IMR-90 (cell line): ENCODE results near the gene EHD4. TPM values are rescaled to one million over a fixed set of nuclear protein-coding genes. Genes with fewer than 3 reads are reported as not detected.

Source experiments
- ATAC-seq: fragments of 200-7000 bp; cut with Tn5 transposase; 2 replicates; pipeline ENCODE4 v1.9.1; 2020; ENCODE audit warnings: low read depth, mild to moderate bottlenecking, moderate library complexity
- BruUV-seq: library from RNA; stranded (reverse); fragments of 400-500 nt; replicated peaks from 2 replicates; lab custom pipeline; 2021; lab: Mats Ljungman, UMichigan
- CTCF ChIA-PET: fragments of 300-600 bp; formaldehyde crosslinking; extraction: SDS; loops from one replicate; lab custom pipeline; 2021; ENCODE audit warnings: antibody characterized with exemption; lab: Yijun Ruan, JAX
- POLR2A ChIA-PET: fragments of 300-600 bp; sonication (Branson Sonifier 250); formaldehyde crosslinking; loops from one replicate; lab custom pipeline; 2022; ENCODE audit warnings: antibody characterized with exemption; ENCODE audit not compliant: unreplicated experiment; lab: Charles Lee
- DNase-seq: peaks from one replicate; pipeline ENCODE4 v3.0.0; 2013
- H2AFZ ChIP-seq: replicated peaks from 2 replicates; pipeline ENCODE3; 2013; ENCODE audit warnings: low read length, mild to moderate bottlenecking; ENCODE audit not compliant: poor library complexity
- H2AK5ac ChIP-seq: 2 replicates; pipeline ENCODE4 v1.6.1; 2013; ENCODE audit warnings: low read depth, low read length, inconsistent platforms
- H2AK9ac ChIP-seq: replicated peaks from 2 replicates; pipeline ENCODE3; 2013; ENCODE audit warnings: mild to moderate bottlenecking, low read depth, low read length, moderate library complexity; ENCODE audit not compliant: poor library complexity
- H2BK120ac ChIP-seq: 2 replicates; pipeline ENCODE4 v1.6.1; 2013; ENCODE audit warnings: low read depth, low read length, inconsistent platforms
- H2BK15ac ChIP-seq: 3 replicates; pipeline ENCODE4 v1.6.1; 2013; ENCODE audit warnings: low read depth, low read length, inconsistent platforms
- H2BK20ac ChIP-seq: 2 replicates; pipeline ENCODE4 v1.6.1; 2013; ENCODE audit warnings: low read depth, mild to moderate bottlenecking, inconsistent platforms, low read length, moderate library complexity
- H2BK5ac ChIP-seq: 2 replicates; pipeline ENCODE4 v1.6.1; 2013; ENCODE audit warnings: mild to moderate bottlenecking, low read depth, low read length, inconsistent platforms; ENCODE audit not compliant: poor library complexity, severe bottlenecking
- H3K14ac ChIP-seq: replicated peaks from 2 replicates; pipeline ENCODE4 v1.6.1; 2013; ENCODE audit warnings: low read depth, low read length, inconsistent platforms
- H3K18ac ChIP-seq: 2 replicates; pipeline ENCODE4 v1.6.1; 2013; ENCODE audit warnings: low read depth, low read length, control low read depth
- H3K23ac ChIP-seq: 2 replicates; pipeline ENCODE4 v1.6.1; 2013; ENCODE audit warnings: low read depth, low read length, inconsistent platforms
- H3K27ac ChIP-seq: 2 replicates; pipeline ENCODE4 v1.5.1; 2013; ENCODE audit warnings: mild to moderate bottlenecking, control low read depth, low read length; ENCODE audit not compliant: insufficient read depth
- H3K27me3 ChIP-seq: 2 replicates; pipeline ENCODE4 v1.6.1; 2013; ENCODE audit warnings: low read length; ENCODE audit not compliant: control insufficient read depth, insufficient read depth
- H3K36me3 ChIP-seq: 2 replicates; pipeline ENCODE4 v1.6.1; 2013; ENCODE audit warnings: low read length, mixed read lengths; ENCODE audit not compliant: control insufficient read depth, insufficient read depth
- H3K4ac ChIP-seq: 2 replicates; pipeline ENCODE4 v1.6.1; 2013; ENCODE audit warnings: low read depth, low read length, inconsistent platforms
- H3K4me1 ChIP-seq: 2 replicates; pipeline ENCODE4 v1.6.1; 2013; ENCODE audit warnings: low read length, mixed read lengths; ENCODE audit not compliant: control insufficient read depth, insufficient read depth
- H3K4me2 ChIP-seq: 2 replicates; pipeline ENCODE4 v1.6.1; 2013; ENCODE audit warnings: low read depth, mild to moderate bottlenecking, control low read depth, low read length, moderate library complexity
- H3K4me3 ChIP-seq: 2 replicates; pipeline ENCODE4 v1.5.1; 2013; ENCODE audit warnings: low read depth, mild to moderate bottlenecking, control low read depth, low read length, moderate library complexity; ENCODE audit not compliant: insufficient read depth
- H3K56ac ChIP-seq: 2 replicates; pipeline ENCODE4 v1.6.1; 2013; ENCODE audit warnings: low read length, inconsistent platforms; ENCODE audit not compliant: insufficient read depth; ENCODE audit errors: extremely low read depth
- H3K79me1 ChIP-seq, 2 experiments: 2 replicates each; pipeline ENCODE4 v1.6.1; 2013; ENCODE audit warnings: low read length in 2 of 2, inconsistent platforms in 1 of 2, low read depth in 1 of 2
- H3K9ac ChIP-seq: 2 replicates; pipeline ENCODE4 v1.6.1; 2013; ENCODE audit warnings: low read depth, low read length, control low read depth
- H3K9me1 ChIP-seq: 2 replicates; pipeline ENCODE4 v1.6.1; 2013; ENCODE audit warnings: low read length, inconsistent platforms; ENCODE audit not compliant: insufficient read depth
- H3K9me3 ChIP-seq: 2 replicates; pipeline ENCODE4 v1.6.1; 2013; ENCODE audit warnings: low read length; ENCODE audit not compliant: control insufficient read depth, insufficient read depth
- H4K20me1 ChIP-seq: 2 replicates; pipeline ENCODE4 v1.6.1; 2013; ENCODE audit warnings: low read length, inconsistent platforms; ENCODE audit not compliant: insufficient read depth
- H4K5ac ChIP-seq: 2 replicates; pipeline ENCODE4 v1.6.1; 2013; ENCODE audit warnings: mild to moderate bottlenecking, low read depth, low read length, control low read depth
- H4K8ac ChIP-seq, 2 experiments: 2 replicates each; pipeline ENCODE4 v1.6.1; 2013; ENCODE audit warnings: low read depth in 2 of 2, low read length in 2 of 2, control low read depth in 1 of 2, inconsistent platforms in 1 of 2
- H4K91ac ChIP-seq: 2 replicates; pipeline ENCODE4 v1.6.1; 2013; ENCODE audit warnings: low read depth, low read length, inconsistent platforms; ENCODE audit not compliant: insufficient read depth
- BHLHE40 ChIP-seq: fragments of 150-350 bp; IDR thresholded peaks from 2 replicates; pipeline ENCODE4 v1.6.1; 2016; ENCODE audit warnings: mild to moderate bottlenecking, low read depth, low read length
- CEBPB ChIP-seq: IDR thresholded peaks from 2 replicates; pipeline ENCODE4 v1.6.1; 2012; ENCODE audit warnings: low read depth, low read length, improper control_type of control experiment
- CHD1 ChIP-seq: IDR thresholded peaks from 2 replicates; pipeline ENCODE4 v1.6.1; 2012; ENCODE audit warnings: low read depth, low read length, improper control_type of control experiment
- CTCF ChIP-seq: conservative IDR thresholded peaks from 2 replicates; pipeline ENCODE4 v1.5.1; 2012; ENCODE audit warnings: mild to moderate bottlenecking, low read depth, low read length, improper control_type of control experiment
- ELK1 ChIP-seq: fragments of 150-350 bp; IDR thresholded peaks from 2 replicates; pipeline ENCODE4 v1.6.1; 2016; ENCODE audit warnings: low read depth, mild to moderate bottlenecking, low read length, moderate library complexity, borderline replicate concordance
- MAFK ChIP-seq: IDR thresholded peaks from 2 replicates; pipeline ENCODE4 v1.6.1; 2012; ENCODE audit warnings: low read depth, low read length, improper control_type of control experiment
- MAZ ChIP-seq: IDR thresholded peaks from 2 replicates; pipeline ENCODE4 v1.6.1; 2012; ENCODE audit warnings: low read depth, mild to moderate bottlenecking, low read length, improper control_type of control experiment, moderate library complexity, borderline replicate concordance
- MXI1 ChIP-seq: IDR thresholded peaks from 2 replicates; pipeline ENCODE4 v1.6.1; 2012; ENCODE audit warnings: low read depth, mild to moderate bottlenecking, low read length, moderate library complexity, borderline replicate concordance
- NFE2L2 ChIP-seq: fragments of 150-350 bp; IDR thresholded peaks from 2 replicates; pipeline ENCODE4 v1.6.1; 2016; ENCODE audit warnings: low read depth, mild to moderate bottlenecking, low read length
- RAD21 ChIP-seq: IDR thresholded peaks from 2 replicates; pipeline ENCODE4 v1.6.1; 2012; ENCODE audit warnings: low read length, improper control_type of control experiment
- RCOR1 ChIP-seq: IDR thresholded peaks from 2 replicates; pipeline ENCODE4 v1.6.1; 2012; ENCODE audit warnings: mild to moderate bottlenecking, low read length, improper control_type of control experiment; ENCODE audit not compliant: insufficient replicate concordance
- RFX5 ChIP-seq: IDR thresholded peaks from 2 replicates; pipeline ENCODE4 v1.8.0; 2012; ENCODE audit warnings: low read depth, mild to moderate bottlenecking, low read length, moderate library complexity
- USF2 ChIP-seq: fragments of 150-350 bp; IDR thresholded peaks from 2 replicates; pipeline ENCODE4 v1.6.1; 2017; ENCODE audit warnings: mild to moderate bottlenecking, antibody characterized with exemption, low read length, low read depth
- WGBS, 2 experiments: methylation state at CpG; one replicate each; pipeline versions ENCODE4 v1.1.5 to v1.1.7; 2013; ENCODE audit warnings: missing lambda C conversion rate in 2 of 2; ENCODE audit not compliant: insufficient read length in 1 of 2; ENCODE audit errors: extremely low coverage in 2 of 2; 5-methylcytosine and 5-hydroxymethylcytosine counted together
- dilution Hi-C: fragments of 300-500 bp; cut with HindIII; formaldehyde crosslinking; loops from one replicate; pipeline ENCODE4 v1.14.3; 2018; ENCODE audit warnings: low sequenced_read_pairs; ENCODE audit not compliant: unreplicated experiment
- in situ Hi-C: fragments of 300-500 bp; cut with MboI; formaldehyde crosslinking; loops from 3 replicates; pipeline ENCODE4 v1.14.3; 2019; ENCODE audit warnings: low sequenced_read_pairs, inconsistent platforms, mixed read lengths
- intact Hi-C: fragments of 100-400 bp; cut with micrococcal nuclease; formaldehyde crosslinking; loops from 2 replicates; pipeline ENCODE4 v1.10.0; 2022
- polyA plus RNA-seq, 3 experiments: library from polyadenylated mRNA; depleted of rRNA; stranded (reverse); fragments of >200 nt; gene quantifications; 2 replicates each; pipeline ENCODE4 v1.2.3, GENCODE V29; 2012; ENCODE audit warnings: low replicate concordance in 1 of 3
- total RNA-seq: library from RNA; depleted of rRNA; stranded (reverse); fragments of >200 nt; gene quantifications from 2 replicates; pipeline ENCODE4 v1.2.3, GENCODE V29; 2012

Gene EHD4
- total and polyA plus RNA-seq, 2 of the 4 experiments (the other 2 are of a cell fraction) = 21.0 to 29.0 TPM

GRCh38 chr15:41894791-41895463, 77.4 kb downstream of the EHD4 start:
- H3K27ac ChIP-seq = no peak overlapping the region
- 0 out of 2 replicates have a peak overlapping the region, but pooled peaks have one; percentile 41 for H3K4me2 ChIP-seq
- peak overlapping the region; percentile 7 for H2AK5ac ChIP-seq
- 0 out of 2 replicates have a peak overlapping the region, but pooled peaks have one; percentile 4 for H4K91ac ChIP-seq
- H4K8ac ChIP-seq = peak overlapping the region in 1 of 2 experiments; percentile 45; a peak in 1 of 4 replicates
- POLR2A ChIA-PET = no interaction called here
- intact Hi-C loops (no loop called here), in situ Hi-C loops (no loop called here), dilution Hi-C loops (no loop called here)
- no peak overlapping the region for H2BK120ac ChIP-seq
- H2BK15ac ChIP-seq = no peak overlapping the region
- H2BK20ac ChIP-seq = no peak overlapping the region
- H3K27me3 ChIP-seq = peaks cover 4% of the 10 kb centered on the region; the same call in 1 of the 2 replicates
- no peak overlapping the region for H3K18ac ChIP-seq
- H2AK9ac ChIP-seq = peak overlapping the region; percentile 91
- WGBS, 2 experiments = 34% methylated on average over 16 of the region's 24 CpGs; no CpG with 5 or more reads in 1 of the 2 experiments
- no peak overlapping the region for H3K4me3 ChIP-seq
- H3K4ac ChIP-seq = peak overlapping the region; percentile 29
- H3K23ac ChIP-seq = no peak overlapping the region
- DNase-seq = peak; percentile 78
- peak; percentile 92 for ATAC-seq
- CTCF ChIA-PET = interaction anchor here (0.6 to 1.3 kb wide), 3 partner anchors 10 to 459 kb away, joined by 3 to 5 read pairs (median 4); no protein-coding TSS in a partner anchor
- peak overlapping the region; percentile 75 for H2AFZ ChIP-seq
- peaks cover 6% of the 10 kb centered on the region; the same call in 1 of the 2 replicates for H3K4me1 ChIP-seq
- BruUV-seq = no TSS peak
- H3K36me3 ChIP-seq = peaks cover 5% of the 10 kb centered on the region; the same call in 1 of the 2 replicates
- peaks cover 6% of the 10 kb centered on the region; the same call in 1 of the 2 replicates for H3K9me1 ChIP-seq
- no peak overlapping the region for H4K5ac ChIP-seq
- H3K14ac ChIP-seq = peak overlapping the region; percentile 61; the same call in 1 of the 2 replicates
- H3K9me3 ChIP-seq = no peaks in the 10 kb centered on the region
- no peak overlapping the region for H3K9ac ChIP-seq
- no peak overlapping the region for H3K56ac ChIP-seq
- no peaks in the 10 kb centered on the region for H4K20me1 ChIP-seq
- H2BK5ac ChIP-seq = no peak overlapping the region
- H3K79me1 ChIP-seq = no peaks in the 10 kb centered on the region
- no peak for TF ChIP-seq NFE2L2
- no peak for TF ChIP-seq USF2
- TF ChIP-seq MAZ = no peak
- TF ChIP-seq RCOR1 = no peak
- no peak for TF ChIP-seq ELK1
- TF ChIP-seq CTCF = 0 out of 2 replicates have a peak, but pooled peaks have one; percentile 15
- TF ChIP-seq BHLHE40 = peak; percentile 46
- no peak; the same call in 1 of the 2 replicates for TF ChIP-seq RAD21
- TF ChIP-seq MXI1 = no peak
- TF ChIP-seq MAFK = no peak
- peak; percentile 27; the same call in 1 of the 2 replicates for TF ChIP-seq CEBPB
- no peak for TF ChIP-seq CHD1
- no peak for TF ChIP-seq RFX5
